Neural cell (in vitro differentiated cells): ENCODE data around the gene DRAM2. TPM values are rescaled to one million over a fixed set of nuclear protein-coding genes. Genes with fewer than 3 reads are reported as not detected.

ENCODE experiments used
- H2AFZ ChIP-seq: fragments of 200-600, 300-800 bp; sonication (generic), shearing (Covaris generic); 2 replicates; pipeline ENCODE4 v1.6.0; 2014; ENCODE audit warnings: low read depth, mild to moderate bottlenecking, antibody characterized with exemption, low read length, moderate library complexity
- H3F3A ChIP-seq: fragments of 200-600 bp; shearing (Covaris generic); 2 replicates; pipeline ENCODE4 v1.6.1; 2016; ENCODE audit warnings: mild to moderate bottlenecking, moderate library complexity, mixed read lengths, antibody characterized with exemption, low read length; ENCODE audit not compliant: insufficient read depth, poor library complexity, severe bottlenecking
- H3K27ac ChIP-seq: fragments of 200-600, 300-800 bp; sonication (generic), shearing (Covaris generic); 2 replicates; pipeline ENCODE4 v1.5.1; 2014; ENCODE audit warnings: mild to moderate bottlenecking, low read length, moderate library complexity
- H3K27me3 ChIP-seq: fragments of 300-800, 200-600 bp; sonication (generic), shearing (Covaris generic); 2 replicates; pipeline ENCODE4 v1.6.0; 2014; ENCODE audit warnings: mild to moderate bottlenecking, low read depth, low read length, moderate library complexity; ENCODE audit not compliant: insufficient read depth
- H3K36me3 ChIP-seq: fragments of 300-800, 200-600 bp; sonication (generic), shearing (Covaris generic); 2 replicates; pipeline ENCODE4 v1.5.1; 2014; ENCODE audit warnings: mild to moderate bottlenecking, antibody characterized with exemption, low read length, moderate library complexity; ENCODE audit not compliant: insufficient read depth
- H3K4me2 ChIP-seq: fragments of 300-800, 200-600 bp; sonication (generic), shearing (Covaris generic); 2 replicates; pipeline ENCODE4 v1.6.0; 2014; ENCODE audit warnings: mild to moderate bottlenecking, low read length
- H3K4me3 ChIP-seq: fragments of 300-800, 200-600 bp; sonication (generic), shearing (Covaris generic); 2 replicates; pipeline ENCODE4 v1.5.1; 2014; ENCODE audit warnings: mild to moderate bottlenecking, low read length, moderate library complexity
- H3K79me2 ChIP-seq: fragments of 200-600 bp; shearing (Covaris generic); replicated peaks from 2 replicates; pipeline ENCODE4 v1.6.0; 2014; ENCODE audit warnings: mild to moderate bottlenecking, low read length, moderate library complexity; ENCODE audit not compliant: insufficient read depth
- H3K9ac ChIP-seq: fragments of 300-800, 200-600 bp; sonication (generic), shearing (Covaris generic); 2 replicates; pipeline ENCODE4 v1.6.1; 2016; ENCODE audit warnings: mild to moderate bottlenecking, low read length, mixed read lengths
- H3K9me2 ChIP-seq: fragments of 200-600 bp; shearing (Covaris generic); 2 replicates; pipeline ENCODE4 v1.6.1; 2016; ENCODE audit warnings: mild to moderate bottlenecking, low read length, mixed read lengths; ENCODE audit not compliant: insufficient read depth
- H3K9me3 ChIP-seq: fragments of 200-600, 300-800 bp; sonication (generic), shearing (Covaris generic); 2 replicates; pipeline ENCODE4 v1.6.1; 2016; ENCODE audit warnings: mild to moderate bottlenecking, mixed run types, low read length, moderate library complexity, mixed read lengths
- H4K20me1 ChIP-seq: fragments of 200-600 bp; shearing (Covaris generic); 2 replicates; pipeline ENCODE4 v1.6.1; 2016; ENCODE audit warnings: mild to moderate bottlenecking, mixed run types; ENCODE audit not compliant: insufficient read depth
- CTCF ChIP-seq: fragments of 450-650 bp; IDR thresholded peaks from 2 replicates; pipeline ENCODE4 v1.5.1; 2014; ENCODE audit warnings: antibody characterized with exemption, mild to moderate bottlenecking, moderate library complexity; ENCODE audit not compliant: poor library complexity, severe bottlenecking
- EP300 ChIP-seq: fragments of 450-650 bp; conservative IDR thresholded peaks from 2 replicates; pipeline ENCODE4 v1.6.1; 2014; ENCODE audit warnings: antibody characterized with exemption, mild to moderate bottlenecking, moderate library complexity; ENCODE audit not compliant: poor library complexity, severe bottlenecking
- EZH2 ChIP-seq: fragments of 200-600, 300-800 bp; shearing (Covaris generic), sonication (generic); IDR thresholded peaks from 2 replicates; pipeline ENCODE4 v1.6.1; 2014; ENCODE audit warnings: antibody characterized with exemption, low read length, borderline replicate concordance, mild to moderate bottlenecking; ENCODE audit not compliant: insufficient read depth, poor library complexity, severe bottlenecking
- MXI1 ChIP-seq: fragments of 450-650 bp; conservative IDR thresholded peaks from 2 replicates; pipeline ENCODE4 v1.6.1; 2014; ENCODE audit warnings: antibody characterized with exemption, mild to moderate bottlenecking; ENCODE audit not compliant: poor library complexity, severe bottlenecking
- POLR2AphosphoS5 ChIP-seq: IDR thresholded peaks from 2 replicates; pipeline ENCODE4 v1.6.1; 2012
- RAD21 ChIP-seq: fragments of 450-650 bp; conservative IDR thresholded peaks from 2 replicates; pipeline ENCODE4 v1.6.1; 2014; ENCODE audit warnings: antibody characterized with exemption, mild to moderate bottlenecking, moderate library complexity
- REST ChIP-seq: IDR thresholded peaks from 2 replicates; pipeline ENCODE4 v1.6.1; 2012; ENCODE audit warnings: borderline replicate concordance
- SMC3 ChIP-seq: fragments of 450-650 bp; conservative IDR thresholded peaks from 2 replicates; pipeline ENCODE4 v1.6.1; 2014; ENCODE audit warnings: antibody characterized with exemption, mild to moderate bottlenecking, moderate library complexity; ENCODE audit not compliant: poor library complexity
- TAF1 ChIP-seq: IDR thresholded peaks from 2 replicates; pipeline ENCODE4 v1.6.1; 2012; ENCODE audit warnings: low read depth
- polyA plus RNA-seq: library from polyadenylated mRNA; depleted of rRNA; stranded (reverse); fragments of >200 nt; gene quantifications from 2 replicates; pipeline ENCODE4 v1.2.3, GENCODE V29; 2014

The DRAM2 gene
- polyA plus RNA-seq, 1 donor from 2014 or later, result 71.0 TPM

- H3F3A ChIP-seq, result no peaks in the 10 kb centered on the region
- H3K9me3 ChIP-seq, result no peaks in the 10 kb centered on the region
- H2AFZ ChIP-seq, result no peak overlapping the region
- TF ChIP-seq REST (no peak), EP300 (no peak), CTCF (no peak), POLR2AphosphoS5 (no peak)
- no peaks in the 10 kb centered on the region for H3K27me3 ChIP-seq
- no peak overlapping the region for H3K9ac ChIP-seq
- no peaks in the 10 kb centered on the region for H3K36me3 ChIP-seq
- no peaks in the 10 kb centered on the region for H3K9me2 ChIP-seq
- no peak overlapping the region for H3K27ac ChIP-seq
- H3K4me2 ChIP-seq, result no peak overlapping the region
- H3K4me3 ChIP-seq, result no peak overlapping the region
- no peaks in the 10 kb centered on the region for H4K20me1 ChIP-seq
- H3K79me2 ChIP-seq, result no peaks in the 10 kb centered on the region
Observed at GRCh38 chr1:111161843-111162487, 22.1 kb upstream of the DRAM2 start.

- Histone ChIP-seq H3K4me3 (no peak overlapping the region), H3K9me3 (no peaks in the 10 kb centered on the region), H3K4me2 (no peak overlapping the region), H3K36me3 (peaks cover 9% of the 10 kb centered on the region), H3K27ac (no peak overlapping the region), H4K20me1 (no peaks in the 10 kb centered on the region), H2AFZ (no peak overlapping the region), H3F3A (no peaks in the 10 kb centered on the region), H3K9me2 (no peaks in the 10 kb centered on the region), H3K9ac (no peak overlapping the region), H3K79me2 (peaks cover 16% of the 10 kb centered on the region), H3K27me3 (no peaks in the 10 kb centered on the region)
- TF ChIP-seq CTCF, result no peak
- no peak for TF ChIP-seq REST
- TF ChIP-seq MXI1, result no peak
- no peak for TF ChIP-seq EZH2
- TF ChIP-seq POLR2AphosphoS5, result no peak
- no peak for TF ChIP-seq RAD21
- TF ChIP-seq SMC3, result no peak
- TF ChIP-seq TAF1, result no peak
Observed at GRCh38 chr1:111157431-111157830, 17.5 kb upstream of the DRAM2 start.
